ENCODE data around the gene CLASP1. TPM values are rescaled to one million over a fixed set of nuclear protein-coding genes. Genes with fewer than 3 reads are reported as not detected.
"Not testable (repeated sequence)": the region's sequence is repeated elsewhere in the genome, so short reads cannot be mapped to it uniquely, and the experiment has no call there.

Gene CLASP1
- total and polyA plus RNA-seq, 2 experiments from 2014 or later, result 16.6 to 56.3 TPM

DNA sequence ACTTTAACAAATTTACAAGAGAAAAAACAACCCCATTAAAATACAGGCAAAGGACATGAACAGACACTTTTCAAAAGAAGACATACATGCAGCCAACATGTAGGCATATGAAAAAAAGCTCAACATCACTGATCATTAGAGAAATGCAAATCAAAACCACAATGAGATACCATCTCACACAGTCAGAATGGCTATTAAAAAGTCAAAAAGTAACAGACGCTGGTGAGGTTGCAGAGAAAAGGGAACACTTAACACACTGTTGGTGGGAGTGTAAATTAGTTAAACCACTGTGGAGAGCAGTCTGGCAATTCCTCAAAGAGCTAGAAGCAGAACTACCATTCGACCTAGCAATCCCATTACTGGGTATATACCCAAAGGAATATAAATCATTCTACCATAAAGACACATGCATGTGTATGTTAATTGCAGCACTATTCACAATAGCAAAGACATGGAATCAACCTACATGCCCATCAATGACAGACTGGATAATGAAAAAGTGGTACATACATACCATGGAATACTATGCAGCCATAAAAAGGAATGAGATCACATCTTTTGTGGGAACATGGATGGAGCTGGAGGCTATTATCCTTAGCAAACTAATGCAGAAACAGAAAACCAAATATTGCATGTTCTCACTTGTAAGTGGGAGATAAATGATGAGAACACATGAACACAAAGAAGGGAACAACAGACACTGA is 96.6 kb downstream of the CLASP1 start:
- peaks cover 31% of the 10 kb centered on the region for H3K4me1 Mint-ChIP-seq
- Histone ChIP-seq H4K20me1 (replicated peaks; ENCODE audit: insufficient read depth) (peaks cover 37% of the 10 kb centered on the region), H3K79me2 (replicated peaks; ENCODE audit: insufficient read depth) (peaks cover 94% of the 10 kb centered on the region), H3K4me1 (ENCODE audit: insufficient read depth) (peaks cover 22% of the 10 kb centered on the region)
- not testable (repeated sequence) for H3K27me3 ChIP-seq (ENCODE audit: insufficient read depth); H3K36me3 ChIP-seq (ENCODE audit: insufficient read depth); H3K4me3 ChIP-seq; H3K36me3 Mint-ChIP-seq (ENCODE audit: low read depth); H3K9me2 ChIP-seq (ENCODE audit: insufficient read depth); H3K4me2 ChIP-seq; H3K4me3 Mint-ChIP-seq; H3K9me3 Mint-ChIP-seq; H3F3A ChIP-seq (replicated peaks; ENCODE audit: low read depth); H3K27ac Mint-ChIP-seq; ATAC-seq; H2AFZ ChIP-seq; DNase-seq (ENCODE audit: low spot score); H3K27ac ChIP-seq (ENCODE audit: low read depth); H3K27me3 Mint-ChIP-seq (ENCODE audit: insufficient read depth, low read depth, poor library complexity)

DNA sequence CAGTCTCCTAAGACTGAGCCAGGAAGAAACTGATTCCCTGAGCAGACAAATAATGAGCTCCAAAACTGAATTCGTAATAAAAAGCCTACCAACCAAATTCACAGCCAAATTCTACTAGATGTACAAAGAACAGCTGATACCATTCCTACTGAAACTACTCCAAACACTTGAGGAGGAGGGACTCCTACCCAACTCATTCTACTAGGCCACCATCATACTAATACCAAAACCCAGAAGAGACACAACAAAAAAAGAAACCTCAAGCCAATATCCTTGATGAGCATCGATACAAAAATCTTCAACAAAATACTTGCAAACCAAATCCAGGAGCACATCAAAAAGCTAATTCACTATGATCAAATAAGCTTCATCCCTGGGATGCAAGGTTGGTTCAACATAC is 98.6 kb downstream of the CLASP1 start:
- 0 out of 2 replicates have a peak, but pooled peaks cover 3% of the 10 kb centered on the region for H3F3A ChIP-seq (replicated peaks; ENCODE audit: low read depth)
- peaks cover 4% of the 10 kb centered on the region for H3K27me3 Mint-ChIP-seq (ENCODE audit: insufficient read depth, low read depth, poor library complexity)
- no peak overlapping the region for H3K4me3 Mint-ChIP-seq
- peaks cover 29% of the 10 kb centered on the region for H3K4me1 Mint-ChIP-seq
- H3K9me3 Mint-ChIP-seq, result peaks cover 6% of the 10 kb centered on the region
- H3K4me2 ChIP-seq, result no peak overlapping the region
- ATAC-seq (no peak), DNase-seq (ENCODE audit: low spot score) (no peak)
- H3K79me2 ChIP-seq (replicated peaks; ENCODE audit: insufficient read depth), result peaks cover 98% of the 10 kb centered on the region
- H3K9me2 ChIP-seq (ENCODE audit: insufficient read depth), result no peaks in the 10 kb centered on the region
- TF ChIP-seq POLR2AphosphoS5 (IDR thresholded peaks at IDR 0.05; ENCODE audit: low read depth), result no peak
- no peak for TF ChIP-seq NANOG (IDR thresholded peaks at IDR 0.05; ENCODE audit: borderline replicate concordance)
- TF ChIP-seq STAT1 (IDR thresholded peaks at IDR 0.05; ENCODE audit: unreplicated experiment), result no peak
- TF ChIP-seq, protein P1, sequence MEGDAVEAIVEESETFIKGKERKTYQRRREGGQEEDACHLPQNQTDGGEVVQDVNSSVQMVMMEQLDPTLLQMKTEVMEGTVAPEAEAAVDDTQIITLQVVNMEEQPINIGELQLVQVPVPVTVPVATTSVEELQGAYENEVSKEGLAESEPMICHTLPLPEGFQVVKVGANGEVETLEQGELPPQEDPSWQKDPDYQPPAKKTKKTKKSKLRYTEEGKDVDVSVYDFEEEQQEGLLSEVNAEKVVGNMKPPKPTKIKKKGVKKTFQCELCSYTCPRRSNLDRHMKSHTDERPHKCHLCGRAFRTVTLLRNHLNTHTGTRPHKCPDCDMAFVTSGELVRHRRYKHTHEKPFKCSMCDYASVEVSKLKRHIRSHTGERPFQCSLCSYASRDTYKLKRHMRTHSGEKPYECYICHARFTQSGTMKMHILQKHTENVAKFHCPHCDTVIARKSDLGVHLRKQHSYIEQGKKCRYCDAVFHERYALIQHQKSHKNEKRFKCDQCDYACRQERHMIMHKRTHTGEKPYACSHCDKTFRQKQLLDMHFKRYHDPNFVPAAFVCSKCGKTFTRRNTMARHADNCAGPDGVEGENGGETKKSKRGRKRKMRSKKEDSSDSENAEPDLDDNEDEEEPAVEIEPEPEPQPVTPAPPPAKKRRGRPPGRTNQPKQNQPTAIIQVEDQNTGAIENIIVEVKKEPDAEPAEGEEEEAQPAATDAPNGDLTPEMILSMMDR (conservative IDR thresholded peaks at IDR 0.05; ENCODE audit: low read depth in 2 of 2), result no peak
- TF ChIP-seq, protein P2, sequence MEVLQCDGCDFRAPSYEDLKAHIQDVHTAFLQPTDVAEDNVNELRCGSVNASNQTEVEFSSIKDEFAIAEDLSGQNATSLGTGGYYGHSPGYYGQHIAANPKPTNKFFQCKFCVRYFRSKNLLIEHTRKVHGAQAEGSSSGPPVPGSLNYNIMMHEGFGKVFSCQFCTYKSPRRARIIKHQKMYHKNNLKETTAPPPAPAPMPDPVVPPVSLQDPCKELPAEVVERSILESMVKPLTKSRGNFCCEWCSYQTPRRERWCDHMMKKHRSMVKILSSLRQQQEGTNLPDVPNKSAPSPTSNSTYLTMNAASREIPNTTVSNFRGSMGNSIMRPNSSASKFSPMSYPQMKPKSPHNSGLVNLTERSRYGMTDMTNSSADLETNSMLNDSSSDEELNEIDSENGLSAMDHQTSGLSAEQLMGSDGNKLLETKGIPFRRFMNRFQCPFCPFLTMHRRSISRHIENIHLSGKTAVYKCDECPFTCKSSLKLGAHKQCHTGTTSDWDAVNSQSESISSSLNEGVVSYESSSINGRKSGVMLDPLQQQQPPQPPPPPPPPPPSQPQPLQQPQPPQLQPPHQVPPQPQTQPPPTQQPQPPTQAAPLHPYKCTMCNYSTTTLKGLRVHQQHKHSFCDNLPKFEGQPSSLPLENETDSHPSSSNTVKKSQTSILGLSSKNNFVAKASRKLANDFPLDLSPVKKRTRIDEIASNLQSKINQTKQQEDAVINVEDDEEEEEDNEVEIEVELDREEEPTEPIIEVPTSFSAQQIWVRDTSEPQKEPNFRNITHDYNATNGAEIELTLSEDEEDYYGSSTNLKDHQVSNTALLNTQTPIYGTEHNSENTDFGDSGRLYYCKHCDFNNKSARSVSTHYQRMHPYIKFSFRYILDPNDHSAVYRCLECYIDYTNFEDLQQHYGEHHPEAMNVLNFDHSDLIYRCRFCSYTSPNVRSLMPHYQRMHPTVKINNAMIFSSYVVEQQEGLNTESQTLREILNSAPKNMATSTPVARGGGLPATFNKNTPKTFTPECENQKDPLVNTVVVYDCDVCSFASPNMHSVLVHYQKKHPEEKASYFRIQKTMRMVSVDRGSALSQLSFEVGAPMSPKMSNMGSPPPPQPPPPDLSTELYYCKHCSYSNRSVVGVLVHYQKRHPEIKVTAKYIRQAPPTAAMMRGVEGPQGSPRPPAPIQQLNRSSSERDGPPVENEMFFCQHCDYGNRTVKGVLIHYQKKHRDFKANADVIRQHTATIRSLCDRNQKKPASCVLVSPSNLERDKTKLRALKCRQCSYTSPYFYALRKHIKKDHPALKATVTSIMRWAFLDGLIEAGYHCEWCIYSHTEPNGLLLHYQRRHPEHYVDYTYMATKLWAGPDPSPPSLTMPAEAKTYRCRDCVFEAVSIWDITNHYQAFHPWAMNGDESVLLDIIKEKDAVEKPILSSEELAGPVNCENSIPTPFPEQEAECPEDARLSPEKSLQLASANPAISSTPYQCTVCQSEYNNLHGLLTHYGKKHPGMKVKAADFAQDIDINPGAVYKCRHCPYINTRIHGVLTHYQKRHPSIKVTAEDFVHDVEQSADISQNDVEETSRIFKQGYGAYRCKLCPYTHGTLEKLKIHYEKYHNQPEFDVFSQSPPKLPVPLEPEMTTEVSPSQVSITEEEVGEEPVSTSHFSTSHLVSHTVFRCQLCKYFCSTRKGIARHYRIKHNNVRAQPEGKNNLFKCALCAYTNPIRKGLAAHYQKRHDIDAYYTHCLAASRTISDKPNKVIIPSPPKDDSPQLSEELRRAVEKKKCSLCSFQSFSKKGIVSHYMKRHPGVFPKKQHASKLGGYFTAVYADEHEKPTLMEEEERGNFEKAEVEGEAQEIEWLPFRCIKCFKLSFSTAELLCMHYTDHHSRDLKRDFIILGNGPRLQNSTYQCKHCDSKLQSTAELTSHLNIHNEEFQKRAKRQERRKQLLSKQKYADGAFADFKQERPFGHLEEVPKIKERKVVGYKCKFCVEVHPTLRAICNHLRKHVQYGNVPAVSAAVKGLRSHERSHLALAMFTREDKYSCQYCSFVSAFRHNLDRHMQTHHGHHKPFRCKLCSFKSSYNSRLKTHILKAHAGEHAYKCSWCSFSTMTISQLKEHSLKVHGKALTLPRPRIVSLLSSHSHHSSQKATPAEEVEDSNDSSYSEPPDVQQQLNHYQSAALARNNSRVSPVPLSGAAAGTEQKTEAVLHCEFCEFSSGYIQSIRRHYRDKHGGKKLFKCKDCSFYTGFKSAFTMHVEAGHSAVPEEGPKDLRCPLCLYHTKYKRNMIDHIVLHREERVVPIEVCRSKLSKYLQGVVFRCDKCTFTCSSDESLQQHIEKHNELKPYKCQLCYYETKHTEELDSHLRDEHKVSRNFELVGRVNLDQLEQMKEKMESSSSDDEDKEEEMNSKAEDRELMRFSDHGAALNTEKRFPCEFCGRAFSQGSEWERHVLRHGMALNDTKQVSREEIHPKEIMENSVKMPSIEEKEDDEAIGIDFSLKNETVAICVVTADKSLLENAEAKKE (CRISPR knock-in tag; IDR thresholded peaks at IDR 0.05), result no peak
- TF ChIP-seq ZNF114 (CRISPR knock-in tag; IDR thresholded peaks at IDR 0.05), result no peak
- no peak for TF ChIP-seq JUNB (IDR thresholded peaks at IDR 0.05; ENCODE audit: unreplicated experiment)
- no peak for TF ChIP-seq EZH2 (IDR thresholded peaks at IDR 0.05; ENCODE audit: low read depth, unreplicated experiment)
- H3K27me3 ChIP-seq (ENCODE audit: insufficient read depth), result no peaks in the 10 kb centered on the region
- no peak overlapping the region for H2AFZ ChIP-seq
- no peak overlapping the region for H3K27ac ChIP-seq (ENCODE audit: low read depth)
- no peak overlapping the region for H3K4me3 ChIP-seq
- no peak overlapping the region for H3K27ac Mint-ChIP-seq
- H3K36me3 Mint-ChIP-seq (ENCODE audit: low read depth), result peaks cover 6% of the 10 kb centered on the region; the same call in 2 of the 3 replicates
- peaks cover 28% of the 10 kb centered on the region for H4K20me1 ChIP-seq (replicated peaks; ENCODE audit: insufficient read depth)
- H3K36me3 ChIP-seq (ENCODE audit: insufficient read depth), result no peaks in the 10 kb centered on the region
- H3K4me1 ChIP-seq (ENCODE audit: insufficient read depth), result peaks cover 19% of the 10 kb centered on the region
